NCI-H128 (cell line): ENCODE results near the gene CEND1.

Experiments
- DNase-seq: peaks from one replicate; lab custom pipeline; 2025; ENCODE audit not compliant: unreplicated experiment; lab: John Stamatoyannopoulos, UW

The CEND1 gene

DNA sequence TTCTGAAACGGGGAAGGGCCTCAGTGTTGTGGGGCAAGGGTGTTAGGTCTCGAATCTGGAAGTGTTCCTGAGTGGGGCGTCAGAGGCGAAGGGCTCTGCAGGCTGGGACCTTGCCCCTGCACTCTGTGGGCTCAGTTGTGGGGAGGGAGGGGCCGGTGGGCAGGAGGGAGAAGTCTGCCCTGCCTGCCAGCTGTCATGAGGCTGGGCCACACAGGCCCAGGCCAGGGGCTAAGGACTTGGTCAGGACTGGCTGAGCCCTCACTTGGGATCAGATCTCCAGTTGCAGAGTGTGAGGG, 38.0 kb upstream of the CEND1 start, which contains the start of gene CRACR2B:
Gene CRACR2B, plus strand, starts transcription at position 23 of the 296 bp plus-strand sequence. CDS start 689 bp downstream, outside the sequence.
- no peak for DNase-seq

GRCh38 chr11:827146-827896, 37.4 kb upstream of the CEND1 start:
- DNase-seq = no peak

GRCh38 chr11:826836-827145, 36.9 kb upstream of the CEND1 start:
- DNase-seq = no peak

DNA sequence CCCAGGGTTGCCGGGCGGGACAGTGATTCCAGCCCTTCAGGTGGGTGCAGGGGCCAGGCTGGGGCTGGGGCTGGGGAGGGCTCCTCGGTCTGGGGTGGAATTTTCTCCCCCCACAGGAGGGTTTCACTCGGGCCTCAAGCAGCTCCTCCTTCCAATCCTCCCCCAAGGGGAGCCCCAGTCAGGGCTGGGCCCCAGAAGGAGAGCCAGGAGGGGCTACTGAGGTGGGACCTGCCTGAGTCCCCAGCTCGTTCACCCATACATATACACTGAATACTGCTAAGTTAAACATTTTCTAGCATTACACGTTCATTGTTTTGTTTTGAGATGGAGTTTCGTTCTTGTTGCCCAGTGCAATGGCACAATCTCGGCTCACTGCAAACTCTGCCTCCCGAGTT, 36.3 kb upstream of the CEND1 start:
- no peak for DNase-seq

- no peak for DNase-seq
Observed at GRCh38 chr11:825366-826226, 35.7 kb upstream of the CEND1 start.

- no peak for DNase-seq
Observed at GRCh38 chr11:824942-825341, 35.1 kb upstream of the CEND1 start.

GRCh38 chr11:824292-824880, 34.5 kb upstream of the CEND1 start:
- no peak for DNase-seq

- DNase-seq = no peak
Observed at GRCh38 chr11:823441-824291, 33.8 kb upstream of the CEND1 start.

- DNase-seq = no peak
Observed at GRCh38 chr11:821512-822371, 31.9 kb upstream of the CEND1 start.

- no peak for DNase-seq
Observed at GRCh38 chr11:820655-821511, 31.0 kb upstream of the CEND1 start.

- peak; percentile 57 for DNase-seq
Observed at GRCh38 chr11:819943-820649, 30.2 kb upstream of the CEND1 start.

- DNase-seq = peak; percentile 66
Observed at GRCh38 chr11:819129-819931, 29.4 kb upstream of the CEND1 start.

GRCh38 chr11:818396-819128, 28.7 kb upstream of the CEND1 start, which contains the start of gene PNPLA2:
Gene PNPLA2, plus strand, starts transcription at chr11:818914. Its CDS starts 805 bp downstream, at chr11:819719.
- DNase-seq = no peak

DNA sequence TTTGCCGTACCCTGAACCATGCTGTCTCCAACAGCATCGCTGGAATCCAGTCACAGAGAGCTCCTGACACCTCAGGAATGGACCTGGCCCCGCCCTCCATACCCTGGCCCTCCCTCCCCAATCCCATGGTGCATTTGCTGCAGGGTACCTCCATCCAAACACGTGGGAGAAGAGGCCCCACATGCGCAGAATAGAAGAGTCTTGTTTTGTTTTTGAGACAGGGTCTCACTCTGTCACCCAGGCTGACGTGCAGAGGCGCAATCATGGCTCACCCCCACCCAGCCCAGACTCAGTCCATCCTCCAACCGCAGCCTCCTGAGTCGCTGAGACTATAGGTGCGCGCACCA, 26.5 kb upstream of the CEND1 start:
- DNase-seq = no peak

- DNase-seq = no peak
Observed at GRCh38 chr11:815675-816432, 26.0 kb upstream of the CEND1 start.

GRCh38 chr11:813456-814096, 23.7 kb upstream of the CEND1 start:
- no peak for DNase-seq
